ENCODE measurements around the gene ASCC3.

ASCC3 gene

GRCh38 chr6:100719883-100720682, 161.0 kb downstream of the ASCC3 start:
- DNase-seq (ENCODE audit: low spot score), result peak; percentile 3

- no peak for DNase-seq (ENCODE audit: low spot score)
These were observed 168.1 kb downstream of the ASCC3 start for GRCh38 chr6:100712997-100713396.

- DNase-seq (ENCODE audit: low spot score), result no peak
These were observed 174.6 kb downstream of the ASCC3 start for GRCh38 chr6:100706491-100706890.

GRCh38 chr6:100704961-100705360, 176.2 kb downstream of the ASCC3 start:
- DNase-seq (ENCODE audit: low spot score), result no peak

GRCh38 chr6:100701728-100702127, 179.4 kb downstream of the ASCC3 start:
- DNase-seq (ENCODE audit: low spot score), result no peak

GRCh38 chr6:100700009-100700408, 181.1 kb downstream of the ASCC3 start:
- DNase-seq (ENCODE audit: low spot score), result no peak

- no peak for DNase-seq (ENCODE audit: low spot score)
These were observed 185.7 kb downstream of the ASCC3 start for GRCh38 chr6:100695445-100695844.

- no peak for DNase-seq (ENCODE audit: low spot score)
These were observed 187.7 kb downstream of the ASCC3 start for GRCh38 chr6:100693249-100693927.

- DNase-seq (ENCODE audit: low spot score), result no peak
These were observed 189.2 kb downstream of the ASCC3 start for GRCh38 chr6:100691972-100692371.

- DNase-seq (ENCODE audit: low spot score), result no peak
These were observed 194.9 kb downstream of the ASCC3 start for GRCh38 chr6:100686216-100686615.

- no peak for DNase-seq (ENCODE audit: low spot score)
These were observed 195.4 kb downstream of the ASCC3 start for GRCh38 chr6:100685747-100686146.

GRCh38 chr6:100680163-100680562, 201.0 kb downstream of the ASCC3 start:
- DNase-seq (ENCODE audit: low spot score), result no peak

- DNase-seq (ENCODE audit: low spot score), result no peak
These were observed 203.1 kb downstream of the ASCC3 start for GRCh38 chr6:100678027-100678426.

- no peak for DNase-seq (ENCODE audit: low spot score)
These were observed 203.9 kb downstream of the ASCC3 start for GRCh38 chr6:100677240-100677639.

- no peak for DNase-seq (ENCODE audit: low spot score)
These were observed 207.5 kb downstream of the ASCC3 start for GRCh38 chr6:100673641-100674040.

GRCh38 chr6:100671740-100672139, 209.4 kb downstream of the ASCC3 start:
- no peak for DNase-seq (ENCODE audit: low spot score)

- no peak for DNase-seq (ENCODE audit: low spot score)
These were observed 211.1 kb downstream of the ASCC3 start for GRCh38 chr6:100670056-100670455.

GRCh38 chr6:100665041-100665380, 216.1 kb downstream of the ASCC3 start:
- no peak for DNase-seq (ENCODE audit: low spot score)

GRCh38 chr6:100664274-100665040, 216.7 kb downstream of the ASCC3 start:
- no peak for DNase-seq (ENCODE audit: low spot score)

- no peak for DNase-seq (ENCODE audit: low spot score)
These were observed 217.8 kb downstream of the ASCC3 start for GRCh38 chr6:100663219-100663863.

- DNase-seq (ENCODE audit: low spot score), result no peak
These were observed 218.9 kb downstream of the ASCC3 start for GRCh38 chr6:100662264-100662663.

GRCh38 chr6:100658486-100658885, 222.6 kb downstream of the ASCC3 start:
- no peak for DNase-seq (ENCODE audit: low spot score)

Measured in HuH-7.5 (cell line).